HG03139 (cell line): ENCODE data around the gene LIPC.

Experiments used
- ATAC-seq: cut with Tn5 transposase; IDR thresholded peaks from one replicate; pipeline ENCODE4 v1.9.1; 2021; ENCODE audit not compliant: unreplicated experiment

LIPC gene

DNA sequence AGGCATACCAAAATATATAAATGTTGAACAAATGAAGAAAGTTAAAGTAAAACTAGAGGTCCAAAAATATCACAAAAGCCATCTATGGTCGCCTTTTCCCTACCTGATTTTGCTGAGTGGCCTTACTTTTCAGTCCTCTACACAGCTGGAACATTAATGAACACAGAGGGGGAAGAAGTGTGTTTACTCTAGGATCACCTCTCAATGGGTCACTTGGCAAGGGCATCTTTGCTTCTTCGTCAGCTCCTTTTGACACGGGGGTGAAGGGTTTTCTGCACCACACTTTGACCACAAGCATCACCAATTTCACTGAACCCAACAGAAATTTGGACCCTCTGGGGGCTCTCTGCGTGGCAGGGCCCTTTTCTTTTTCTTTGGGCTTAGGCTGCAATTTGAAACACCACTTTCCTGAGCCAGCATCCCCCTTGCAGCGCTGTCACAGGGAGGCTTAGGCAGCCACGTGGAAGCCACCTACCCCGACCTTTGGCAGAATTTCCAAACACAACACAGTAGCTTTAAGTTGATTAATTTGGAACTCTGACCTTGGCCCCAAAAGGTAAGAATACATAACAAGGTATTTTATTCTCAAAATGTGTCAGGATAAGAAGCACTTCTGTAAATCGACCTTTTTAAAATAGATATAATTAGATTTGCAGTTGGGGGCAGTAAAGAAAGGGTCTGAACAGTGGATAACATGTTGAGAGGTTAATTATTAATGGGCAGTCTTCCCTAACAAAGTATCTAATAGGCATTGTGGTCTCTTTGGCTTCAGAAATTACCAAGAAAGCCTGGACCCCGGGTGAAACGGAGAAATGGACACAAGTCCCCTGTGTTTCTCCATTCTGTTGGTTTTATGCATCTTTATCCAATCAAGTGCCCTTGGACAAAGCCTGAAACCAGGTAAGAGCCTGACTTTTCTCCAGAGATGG, at the start of gene LIPC:
TSS of gene LIPC (plus strand) at position 771 of the 929 bp plus-strand sequence. CDS start at position 813, 42 bp downstream.
- no peak for ATAC-seq

DNA sequence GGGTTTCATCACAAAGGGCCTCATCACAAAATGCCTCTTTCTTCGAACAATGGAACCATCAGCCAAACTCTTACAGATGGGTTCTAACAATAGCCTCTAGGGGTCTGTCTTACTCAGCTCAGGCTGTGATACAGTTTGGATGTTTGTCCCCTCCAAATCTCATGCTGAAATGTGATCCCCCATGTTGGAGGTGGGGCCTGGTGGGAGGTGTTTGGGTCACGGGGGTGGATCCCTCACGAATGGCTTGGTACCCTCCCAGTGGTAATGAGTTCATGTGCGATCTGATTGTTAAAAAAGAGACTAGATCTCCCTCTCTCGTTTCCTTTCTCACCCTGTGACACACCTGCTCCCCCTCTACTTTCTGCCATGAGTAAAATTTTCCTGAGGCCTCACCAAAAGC, 47.9 kb upstream of the LIPC start:
- no peak for ATAC-seq

DNA sequence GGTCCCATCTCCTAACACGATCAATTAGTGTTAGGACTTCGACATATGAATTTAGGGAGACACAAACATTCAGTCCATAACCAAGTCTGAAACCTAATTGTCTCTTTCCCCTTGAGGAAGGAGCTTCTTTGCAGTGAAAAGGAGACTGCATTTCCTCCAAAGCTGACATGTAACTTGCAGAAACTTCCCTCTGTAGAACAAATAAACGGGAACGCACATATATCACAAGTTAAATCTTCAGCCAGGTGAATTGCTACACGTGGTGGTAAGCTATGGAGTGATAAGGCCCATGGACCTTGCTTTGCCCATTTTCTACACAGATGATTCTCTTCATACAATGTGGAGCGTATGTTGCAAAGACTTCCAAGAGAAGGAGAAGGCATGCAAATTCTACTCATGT, 47.1 kb upstream of the LIPC start:
- no peak for ATAC-seq

DNA sequence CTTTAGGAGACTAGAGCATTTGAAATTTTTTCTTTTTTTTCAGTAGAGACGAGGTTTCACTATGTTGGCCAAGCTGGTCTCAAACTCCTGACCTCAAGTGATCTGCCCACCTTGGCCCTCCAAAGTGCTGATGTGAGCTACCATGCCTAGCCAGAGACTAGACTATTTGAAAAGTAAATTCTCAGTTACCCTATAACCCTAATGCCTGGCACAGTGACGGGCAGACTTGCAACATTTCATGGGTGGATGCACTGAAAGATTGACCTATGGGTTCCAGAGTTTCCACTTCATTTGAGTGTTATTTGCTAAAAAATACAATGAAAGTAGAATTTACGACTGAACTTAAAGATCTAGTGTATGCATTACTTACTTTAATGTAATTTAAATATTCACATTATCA, 45.7 kb upstream of the LIPC start:
- ATAC-seq, result no peak

DNA sequence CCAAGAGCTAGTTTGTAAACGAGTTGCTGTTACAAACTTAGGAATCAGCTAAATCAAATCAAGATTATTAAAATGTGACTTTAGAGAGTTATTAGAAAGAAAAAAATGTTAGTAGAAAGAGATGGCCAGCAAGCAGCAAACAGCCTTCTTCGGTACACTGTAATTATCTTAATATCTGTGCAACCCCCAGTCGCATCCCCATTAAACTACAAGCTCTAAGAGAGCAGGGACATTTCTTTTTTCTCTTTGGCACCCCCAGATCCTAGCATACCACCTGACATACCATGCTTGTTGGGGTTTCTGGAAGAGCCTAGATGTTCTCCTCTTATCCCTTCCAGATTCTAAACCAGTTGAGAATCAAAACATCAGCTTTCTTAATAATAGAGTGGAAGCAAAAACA, 45.1 kb upstream of the LIPC start:
- ATAC-seq, result no peak

DNA sequence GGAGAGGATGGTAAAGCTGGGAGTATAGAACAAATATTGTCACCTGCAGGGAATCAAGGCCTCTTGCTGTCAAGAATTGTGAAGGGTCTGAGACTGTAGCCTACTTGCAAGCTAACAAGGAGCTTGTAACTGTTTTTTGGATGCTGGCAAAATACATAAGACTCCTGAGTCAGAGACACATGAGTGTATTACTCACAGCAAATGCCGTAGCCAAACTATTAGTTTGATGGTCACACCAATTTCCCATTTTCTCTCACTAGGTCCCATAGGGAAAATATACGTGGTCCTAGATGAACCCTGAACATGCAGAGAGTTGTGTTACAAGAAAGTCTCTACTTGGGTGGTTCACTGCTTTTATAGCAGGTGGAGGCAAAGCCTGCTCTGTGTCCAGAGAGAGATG, 44.7 kb upstream of the LIPC start:
- no peak for ATAC-seq

DNA sequence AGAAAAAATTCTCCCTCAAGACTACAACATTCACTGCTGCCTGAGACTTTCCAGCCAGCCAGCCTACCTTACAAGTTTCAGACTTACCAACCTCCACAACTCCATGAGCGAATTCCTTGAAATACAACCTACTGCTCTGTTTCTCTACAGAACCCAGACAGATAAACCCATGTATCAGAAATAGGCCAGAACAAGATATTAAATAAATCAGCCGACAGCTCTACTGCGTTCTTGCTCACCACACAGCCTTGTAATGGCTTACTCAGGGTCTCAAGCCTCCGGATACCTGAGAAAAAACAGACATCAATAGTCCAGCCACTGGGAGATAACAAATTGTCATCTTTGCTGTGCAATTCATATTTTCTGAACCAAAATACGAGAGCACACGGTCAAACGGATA, 43.6 kb upstream of the LIPC start:
- ATAC-seq, result no peak

DNA sequence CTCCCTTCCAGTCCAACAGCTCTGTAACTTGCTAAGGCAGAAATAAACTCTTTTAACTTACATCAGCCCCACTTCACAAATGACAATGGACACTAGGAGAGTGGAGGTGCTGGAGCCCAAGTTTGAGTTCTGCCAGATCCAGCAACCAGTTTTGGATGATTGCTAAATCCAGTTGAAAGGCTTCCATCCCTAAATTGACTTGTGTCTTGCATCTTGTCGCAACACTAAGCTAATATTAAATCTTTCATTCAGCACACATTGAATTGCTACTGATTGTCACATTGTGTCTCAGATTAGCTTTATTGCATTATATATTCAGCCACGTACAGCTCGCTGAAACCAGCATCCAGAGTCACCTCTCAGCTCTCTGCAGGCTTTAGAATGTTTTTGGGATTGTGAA, 41.7 kb upstream of the LIPC start:
- no peak for ATAC-seq

DNA sequence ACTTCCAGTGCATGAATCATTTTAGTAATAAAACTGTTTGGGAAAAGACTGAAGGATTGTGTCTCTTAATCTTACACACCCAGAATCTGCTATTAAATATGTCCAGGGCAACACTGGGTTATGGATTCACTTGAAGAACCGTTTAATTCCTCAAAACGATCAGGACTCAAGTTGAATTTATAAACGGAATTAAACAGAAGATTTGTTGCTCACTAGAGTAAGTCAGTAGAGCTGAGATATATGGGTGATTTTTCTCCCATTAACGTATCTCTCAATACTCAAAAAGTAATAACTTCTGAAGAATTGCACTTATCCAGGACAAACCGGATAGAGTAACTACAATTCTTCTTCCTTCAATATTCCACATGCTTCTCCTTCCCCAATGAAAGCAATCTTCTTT, 41.1 kb upstream of the LIPC start:
- ATAC-seq, result no peak

DNA sequence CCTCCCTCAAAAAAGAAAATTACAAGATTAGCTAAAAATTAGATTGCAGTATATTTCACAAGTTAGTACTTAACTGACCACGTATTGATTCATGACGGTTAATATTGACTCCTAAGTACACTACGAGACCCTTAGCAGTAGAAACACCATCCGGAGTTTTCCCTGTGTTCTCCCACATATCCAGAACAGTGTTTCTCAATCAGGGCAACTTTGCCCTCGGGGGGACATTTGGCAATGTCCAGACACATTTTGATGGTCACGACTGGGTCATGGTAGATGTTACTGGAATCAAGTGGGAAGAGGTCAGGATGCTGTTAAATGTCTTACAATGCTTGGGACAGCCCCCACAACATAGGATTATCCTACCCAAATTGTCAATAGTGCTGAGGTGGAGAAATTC, 40.7 kb upstream of the LIPC start:
- no peak for ATAC-seq

DNA sequence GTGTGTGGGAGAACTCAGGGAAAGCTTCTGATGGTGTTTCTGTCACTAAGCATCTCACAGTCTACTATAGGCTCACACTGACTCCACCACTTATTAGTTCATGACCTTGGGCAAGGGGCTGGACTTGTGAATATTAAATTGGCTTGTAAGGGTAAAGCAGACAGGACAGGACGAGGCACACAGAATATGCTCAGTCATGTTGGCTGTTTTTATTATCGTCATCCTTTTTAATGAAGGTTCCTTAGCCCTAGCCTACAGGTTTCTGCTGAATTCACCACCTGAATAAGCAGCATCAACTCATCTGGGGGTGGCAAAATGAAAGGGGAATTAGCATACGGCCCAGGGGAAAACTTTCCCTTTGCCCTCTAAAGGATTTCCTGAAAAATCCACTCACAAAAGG, 39.6 kb upstream of the LIPC start:
- ATAC-seq, result no peak

DNA sequence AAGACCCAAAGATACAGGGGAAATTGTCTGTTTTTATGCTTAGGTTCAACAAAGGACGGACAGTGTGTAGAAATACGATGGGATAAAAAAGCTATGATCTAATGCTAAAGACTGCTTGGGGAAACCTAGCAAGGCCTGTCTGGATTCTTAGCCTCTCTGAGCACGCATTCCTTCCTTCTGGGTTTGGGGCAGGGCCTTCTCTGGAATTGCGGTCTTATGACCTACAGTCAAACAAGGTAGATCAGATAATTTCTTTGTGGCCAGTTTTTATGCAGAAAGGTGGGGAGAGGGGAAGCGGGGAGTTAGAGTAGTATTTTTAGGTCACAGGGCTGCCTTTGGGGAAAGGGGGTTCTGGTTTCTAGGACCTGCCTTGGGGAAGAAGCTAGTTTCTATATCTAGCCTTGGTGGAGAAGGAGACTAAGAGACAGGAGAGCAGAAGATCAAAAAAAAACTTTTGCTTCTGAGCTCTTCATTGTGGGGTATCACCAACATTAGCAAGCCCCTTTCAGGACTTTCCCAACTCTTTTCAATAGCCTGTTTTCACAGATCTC, 39.1 kb upstream of the LIPC start:
- ATAC-seq, result no peak

DNA sequence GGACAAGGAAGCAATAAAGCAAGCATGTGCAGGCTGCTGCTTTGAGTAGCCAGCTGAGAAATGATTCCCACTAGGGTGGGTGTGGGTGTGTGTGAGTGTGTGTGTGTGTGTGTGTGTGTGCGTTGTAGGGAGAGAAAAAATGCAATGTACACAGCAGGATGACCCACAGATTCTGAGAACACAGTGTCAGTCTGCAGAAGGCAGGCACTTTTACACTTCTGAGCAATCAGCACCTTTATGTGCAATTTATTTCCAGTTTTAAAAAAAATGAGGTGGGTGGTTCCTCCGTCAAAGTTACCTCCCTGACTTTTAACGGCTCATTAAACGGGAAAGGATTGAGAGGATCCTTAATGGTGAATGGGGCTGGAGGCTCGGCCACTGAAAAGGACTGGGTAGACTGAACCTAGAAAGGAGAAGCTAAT, 38.5 kb upstream of the LIPC start:
- ATAC-seq, result no peak

DNA sequence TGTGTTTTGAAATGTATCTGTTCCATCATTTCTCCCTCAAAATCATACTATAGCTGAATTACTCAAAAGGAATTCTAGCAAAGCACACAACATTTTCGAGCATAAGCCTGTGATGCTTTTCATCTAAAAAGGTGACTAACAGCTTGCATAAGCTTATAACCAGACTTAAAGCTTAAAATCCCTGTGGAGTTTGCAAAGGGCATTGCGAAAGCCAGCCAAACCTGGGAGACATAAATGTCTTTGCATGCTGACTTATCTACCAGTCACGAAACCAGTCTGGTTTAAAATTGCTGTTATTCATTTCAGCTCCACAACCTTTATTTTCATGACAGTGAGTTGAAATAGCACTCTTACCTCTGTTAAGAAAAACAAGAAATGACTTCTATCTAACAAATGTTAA, 35.6 kb upstream of the LIPC start:
- no peak for ATAC-seq

DNA sequence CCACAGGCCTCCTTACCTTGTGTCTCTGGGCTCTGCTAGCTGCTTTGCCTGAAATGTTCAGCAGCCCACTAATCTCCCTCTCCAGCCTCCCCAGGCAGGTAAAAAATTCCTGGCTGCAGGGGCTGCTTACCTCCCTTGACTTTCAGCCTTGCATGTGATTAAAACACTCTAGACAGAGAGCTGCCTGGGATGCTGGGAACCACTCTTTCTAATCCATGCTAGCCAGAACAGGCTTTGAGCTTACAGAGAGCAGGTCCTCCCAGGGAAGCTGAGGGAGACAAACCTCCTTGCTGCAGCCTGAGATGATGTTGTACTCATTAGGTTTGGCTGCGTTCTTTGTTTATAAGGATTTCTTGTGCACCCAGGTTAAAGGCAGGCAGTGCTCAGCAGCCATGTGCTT, 33.7 kb upstream of the LIPC start:
- no peak for ATAC-seq

DNA sequence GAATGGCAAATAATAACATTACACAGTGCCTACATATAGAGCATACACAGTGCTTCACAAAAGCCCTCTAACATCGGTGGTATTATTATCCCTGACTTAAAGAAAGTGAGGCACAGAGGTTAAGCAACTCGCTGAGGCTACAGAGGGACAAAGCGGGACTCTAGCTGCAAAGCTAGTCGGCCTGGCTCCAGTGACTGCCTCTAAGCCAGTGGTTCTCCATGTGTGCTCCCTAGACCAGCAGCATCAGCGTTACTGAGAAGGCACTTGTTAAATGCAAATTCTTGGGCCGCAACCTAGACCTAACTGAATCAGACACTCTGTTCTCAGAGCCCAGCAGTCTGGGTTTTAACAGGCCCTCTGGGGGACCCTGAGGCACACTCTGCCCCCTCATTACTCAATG, 33.1 kb upstream of the LIPC start:
- no peak for ATAC-seq

DNA sequence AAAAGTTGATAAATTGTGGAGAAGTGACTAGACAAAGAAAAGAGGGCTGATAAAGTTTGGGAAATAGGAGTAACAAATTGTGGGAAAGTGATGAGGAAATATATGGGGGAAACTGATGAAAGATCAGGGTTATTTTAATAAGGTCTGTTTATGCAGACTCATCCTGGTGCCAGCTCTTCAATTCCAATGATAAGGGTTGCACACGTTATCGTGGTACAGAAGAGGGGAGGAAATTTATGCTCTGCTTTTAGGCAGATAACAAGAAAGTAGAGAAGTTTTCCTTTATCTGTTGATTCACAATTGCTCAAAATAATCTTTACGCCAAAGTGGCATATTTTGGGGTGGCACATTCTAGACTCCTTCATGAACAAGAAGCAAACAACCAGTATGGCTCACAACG, 32.1 kb upstream of the LIPC start:
- no peak for ATAC-seq

DNA sequence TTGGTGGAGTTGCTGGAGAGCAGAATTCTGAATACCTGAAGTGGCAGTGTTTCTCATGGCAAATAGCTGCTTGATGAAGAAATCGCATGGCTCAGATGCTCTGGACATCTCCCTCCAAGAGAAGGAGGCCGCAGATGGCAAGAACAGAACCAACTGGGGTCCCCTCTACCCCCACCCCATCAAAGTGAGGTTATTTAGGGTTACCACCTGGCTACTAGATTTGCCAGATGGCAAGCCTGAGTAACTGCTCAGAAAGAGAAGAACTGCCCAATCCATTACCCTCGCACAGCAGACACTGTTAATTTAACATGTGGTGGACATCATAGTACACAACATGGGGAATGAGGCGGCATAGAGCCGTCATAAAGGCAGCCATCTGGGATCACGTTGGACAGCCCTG, 30.5 kb upstream of the LIPC start:
- ATAC-seq, result no peak

DNA sequence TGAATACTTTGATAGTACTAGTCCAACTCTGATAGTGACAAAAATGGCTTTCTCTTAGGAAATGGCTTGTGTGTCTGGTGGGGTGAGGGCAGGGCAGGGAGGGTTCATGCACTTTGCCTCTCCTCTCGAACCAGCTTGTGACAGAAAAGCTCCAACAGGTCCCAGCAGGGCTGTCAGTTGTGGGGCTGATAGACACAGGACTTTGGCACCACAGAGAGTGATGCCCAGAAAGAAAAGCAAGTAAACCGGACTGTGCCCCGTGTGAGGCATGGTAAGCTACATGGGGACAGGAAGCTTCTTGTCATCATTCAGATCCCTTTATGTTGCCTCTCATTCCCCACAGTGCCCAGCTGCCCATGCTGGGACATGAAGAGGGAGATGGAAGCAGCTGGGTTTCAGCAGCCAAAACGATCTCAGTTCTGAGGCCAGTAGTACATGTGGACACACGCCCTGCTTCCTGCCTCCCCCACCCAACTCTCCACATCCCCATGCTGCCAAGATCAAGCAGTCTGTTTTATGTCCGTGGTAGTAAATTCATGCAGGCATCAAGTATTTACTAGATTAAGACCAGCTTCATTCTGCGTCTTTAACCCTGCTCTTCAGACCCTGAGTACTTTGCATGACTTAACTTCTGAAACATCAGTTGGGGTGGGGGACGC, 29.7 kb upstream of the LIPC start:
- ATAC-seq, result no peak

DNA sequence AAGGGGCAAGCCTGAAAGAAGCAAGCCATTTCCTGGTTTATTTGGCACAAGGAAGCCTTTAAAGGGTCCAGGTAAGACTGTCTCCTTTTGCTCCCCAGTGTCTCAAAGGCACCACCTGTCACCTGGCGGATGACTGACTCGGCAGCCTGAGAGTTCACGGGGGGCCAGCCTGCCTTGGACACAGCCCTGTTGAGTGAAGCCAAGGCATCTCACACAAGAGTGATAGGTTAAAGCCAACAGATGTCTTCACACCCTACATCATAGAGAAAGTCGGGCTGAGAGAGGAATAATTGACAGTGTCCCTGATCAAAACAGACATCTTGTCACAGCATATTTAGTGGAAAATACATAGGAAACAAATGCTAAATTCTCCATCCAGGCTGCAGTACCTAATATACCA, 28.2 kb upstream of the LIPC start:
- ATAC-seq, result no peak

DNA sequence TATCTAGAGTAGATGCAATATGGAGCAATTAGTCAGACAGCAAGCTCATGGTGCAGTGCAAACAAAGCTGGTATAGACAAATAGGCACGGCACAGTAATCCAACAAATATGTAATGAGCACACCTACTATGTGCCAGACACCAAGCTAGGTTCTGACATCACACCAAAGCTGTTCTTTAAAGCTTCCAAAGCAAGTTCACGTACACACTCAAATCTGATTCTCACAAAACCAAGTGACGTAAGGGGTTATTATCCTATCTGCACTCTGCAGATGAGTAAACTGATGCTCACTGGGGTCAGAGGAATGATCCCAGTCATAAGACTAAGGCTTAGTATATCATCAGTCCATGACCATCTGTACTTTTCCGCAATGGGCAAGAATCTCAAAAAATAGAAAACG, 27.8 kb upstream of the LIPC start:
- ATAC-seq, result no peak

DNA sequence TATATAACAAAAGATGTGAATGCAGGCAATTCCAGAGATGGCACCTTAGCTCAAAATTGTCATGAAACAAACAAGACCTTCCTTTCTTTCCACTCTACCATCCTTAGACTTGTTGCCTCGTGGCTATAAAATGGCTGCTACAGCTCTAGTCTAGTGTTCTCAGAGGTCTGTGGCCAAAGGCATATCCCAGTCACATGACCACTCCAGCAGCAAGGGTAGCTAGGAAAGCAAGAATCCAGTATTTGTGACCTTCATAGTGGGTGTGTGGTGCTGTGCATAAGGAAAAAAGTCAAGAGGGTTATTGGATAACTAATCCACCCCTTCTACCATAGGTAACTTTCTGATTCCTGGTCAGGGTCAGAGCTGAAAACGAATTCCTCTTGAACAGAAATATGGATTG, 27.1 kb upstream of the LIPC start:
- ATAC-seq, result no peak
